Renal cortical epithelial cell (primary cell): ENCODE measurements around the gene ATP7A. TPM values are rescaled to one million over a fixed set of nuclear protein-coding genes. Genes with fewer than 3 reads are reported as not detected.
"Not testable (repeated sequence)": the region's sequence is repeated elsewhere in the genome, so short reads cannot be mapped to it uniquely, and the experiment has no call there.

Experiments
- DNase-seq: peaks from one replicate; pipeline ENCODE4 v3.0.0-alpha.2; 2011; ENCODE audit warnings: low read depth
- total RNA-seq: library from RNA; depleted of rRNA; stranded (reverse); fragments of >200 nt; gene quantifications from 2 replicates; pipeline ENCODE4 v1.2.3, GENCODE V29; 2014

ATP7A gene
- total RNA-seq: 6.6 and 14.1 TPM in 2 replicates

- peak; percentile 69 for DNase-seq
Measured at GRCh38 chrX:77910108-77910840, at the start of gene ATP7A. ATP7A (plus strand) TSS chrX:77910693; CDS start chrX:77971642, 60,949 bp downstream.

- no peak for DNase-seq
Measured at GRCh38 chrX:77875372-77875771, 35.1 kb upstream of the ATP7A start.

DNA sequence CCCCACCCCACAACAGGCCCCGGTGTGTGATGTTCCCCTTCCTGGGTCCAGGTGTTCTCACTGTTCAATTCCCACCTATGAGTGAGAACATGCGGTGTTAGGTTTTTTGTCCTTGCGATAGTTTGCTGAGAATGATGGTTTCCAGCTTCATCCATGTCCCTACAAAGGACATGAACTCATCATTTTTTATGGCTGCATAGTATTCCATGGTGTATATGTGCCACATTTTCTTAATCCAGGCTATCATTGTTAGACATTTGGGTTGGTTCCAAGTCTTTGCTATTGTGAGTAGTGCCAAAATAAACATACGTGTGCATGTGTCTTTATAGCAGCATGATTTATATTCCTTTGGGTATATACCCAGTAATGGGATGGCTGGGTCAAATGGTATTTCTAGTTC lies 29.1 kb upstream of the ATP7A start:
- DNase-seq: not testable (repeated sequence)

GRCh38 chrX:77892887-77893286 lies 17.6 kb upstream of the ATP7A start:
- DNase-seq: no peak

DNA sequence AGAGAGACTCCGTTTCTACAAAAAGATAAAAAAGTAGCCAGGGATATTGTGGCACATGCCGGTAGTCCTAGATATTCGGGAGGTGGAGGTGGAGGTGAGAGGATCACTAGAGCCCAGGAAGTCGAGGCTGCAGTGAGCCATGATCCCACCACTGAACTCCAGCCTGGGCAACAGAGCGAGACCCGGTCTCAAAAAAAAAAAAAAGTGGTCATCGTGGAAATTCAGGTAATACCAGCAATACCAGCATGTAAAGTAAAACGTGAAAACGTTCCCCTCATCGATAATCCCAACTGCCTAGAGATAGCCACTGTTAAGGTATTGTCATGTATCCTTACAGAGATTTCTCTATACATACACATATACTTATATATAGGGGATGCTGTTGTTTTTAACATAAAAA lies 16.8 kb upstream of the ATP7A start:
- no peak for DNase-seq

DNA sequence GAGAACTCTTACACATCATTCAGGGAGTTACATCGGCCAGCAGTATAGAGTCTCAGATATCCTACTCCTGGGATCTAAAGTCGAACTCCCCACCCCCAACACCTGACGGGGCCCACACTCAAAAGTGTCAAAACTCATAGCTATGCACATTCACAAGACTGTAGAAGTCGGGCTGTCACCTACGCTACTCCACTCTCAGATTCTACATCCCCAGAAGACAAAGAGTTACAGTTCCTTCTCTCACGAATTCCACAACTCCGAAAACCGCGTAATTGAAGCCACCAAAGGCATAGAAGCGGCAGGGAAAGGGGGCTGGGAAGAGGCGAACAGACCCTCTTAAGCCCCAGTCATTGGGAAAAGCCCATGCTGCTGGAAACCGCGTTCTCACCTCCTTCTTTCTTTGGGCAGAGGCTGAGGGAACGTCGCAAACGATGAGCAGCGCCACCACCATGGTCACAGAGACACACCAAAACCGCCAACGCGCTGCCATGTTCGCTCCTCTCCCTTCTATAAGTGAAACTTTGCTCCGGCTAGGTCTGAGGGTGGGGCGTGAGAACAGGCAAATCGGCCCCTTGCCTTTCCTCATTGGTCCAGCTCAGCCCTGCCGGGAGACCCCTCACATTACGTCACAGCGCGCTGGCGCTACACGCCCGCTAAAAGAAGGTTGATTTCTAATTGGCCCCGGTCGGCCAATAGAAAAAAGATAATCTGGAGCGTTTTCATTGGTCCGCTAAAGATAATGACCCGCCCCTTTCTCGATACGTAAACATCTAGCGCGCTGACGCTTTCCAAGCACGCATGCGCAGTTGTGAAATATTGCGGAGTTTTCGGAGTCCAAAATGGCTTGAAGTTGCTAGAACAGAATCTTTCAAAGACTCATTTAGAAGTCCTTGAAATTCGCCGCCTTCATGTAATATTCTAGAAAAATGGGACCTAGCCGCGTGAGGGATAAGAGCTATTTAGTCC lies 15.3 kb upstream of the ATP7A start, which contains the start of gene MAGT1:
Gene MAGT1, minus strand, starts transcription at position 515 of the 966 bp plus-strand sequence. Its CDS starts 25 bp downstream, at position 490.
- DNase-seq: peak; percentile 93

GRCh38 chrX:77899081-77899828 lies 11.2 kb upstream of the ATP7A start, which contains the start of gene COX7B:
COX7B (plus strand) TSS chrX:77899468; CDS start chrX:77899554, 86 bp downstream.
- DNase-seq: peak; percentile 97

DNA sequence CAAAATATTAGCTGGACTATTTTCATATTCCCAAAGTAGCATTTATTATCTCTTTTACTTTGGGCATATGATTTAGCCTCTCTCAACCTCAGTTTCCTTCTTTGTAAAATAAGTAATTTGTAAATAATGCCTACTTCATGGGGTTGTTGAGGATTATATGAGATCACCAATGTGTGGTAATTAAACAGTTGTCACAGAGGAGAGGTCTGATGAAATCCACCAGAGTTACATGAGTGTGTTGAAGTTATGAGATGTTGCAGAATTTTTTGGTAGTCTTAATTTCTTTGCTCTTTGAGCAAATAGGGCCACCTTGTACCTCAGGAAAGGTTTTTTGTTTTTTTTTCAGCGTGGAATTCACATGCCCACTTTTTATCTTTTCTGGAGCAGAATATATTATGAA lies 9.8 kb upstream of the ATP7A start:
- DNase-seq: no peak

DNA sequence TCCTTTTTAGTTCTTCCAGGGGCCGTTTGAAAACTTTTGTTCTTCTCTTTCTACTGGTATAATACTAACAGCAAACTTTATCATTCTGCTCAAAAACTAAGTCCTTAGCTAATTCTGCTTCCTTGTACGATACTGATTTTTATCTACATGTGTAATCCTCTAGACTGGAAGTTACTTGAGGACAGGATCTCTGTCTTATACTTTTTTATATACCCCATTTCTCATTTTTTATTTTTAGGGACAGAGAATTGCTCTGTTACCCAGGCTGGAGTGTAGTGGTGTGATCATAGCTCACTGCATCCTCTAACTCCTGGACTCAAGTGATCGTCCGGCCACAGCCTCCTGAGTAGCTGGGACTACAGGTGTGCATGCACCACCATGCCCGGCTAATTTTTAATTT lies 9.0 kb upstream of the ATP7A start:
- no peak for DNase-seq

DNA sequence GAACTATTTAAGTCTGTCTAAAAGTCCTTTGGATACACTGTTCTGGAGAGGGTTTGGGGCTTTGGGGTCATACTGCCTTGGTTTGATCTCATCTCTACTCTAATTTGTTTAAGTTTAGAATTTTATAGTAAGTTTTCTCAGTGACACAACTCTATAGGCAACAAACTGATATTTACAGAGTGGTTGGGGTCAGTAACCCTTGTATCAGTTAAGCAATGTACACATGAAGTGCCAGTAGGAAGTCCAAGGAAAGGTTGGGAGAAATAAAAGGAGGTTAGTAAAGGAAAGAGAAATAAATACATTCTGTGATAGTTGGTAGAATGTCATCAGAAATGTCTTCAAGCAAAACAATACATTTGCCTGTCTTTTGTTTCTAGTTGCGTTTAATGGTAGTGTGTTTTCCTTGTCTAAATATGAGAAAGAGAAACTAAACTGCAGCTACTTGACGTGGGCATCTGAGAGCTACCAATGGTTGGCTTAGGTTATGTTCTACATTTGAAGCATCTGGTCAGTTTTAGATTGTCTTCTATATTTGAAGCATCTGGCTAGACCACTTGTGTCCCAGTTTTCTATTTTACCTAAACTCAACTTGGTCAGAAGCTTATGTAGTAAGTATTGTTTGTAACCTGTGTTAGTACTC lies 6.9 kb downstream of the ATP7A start:
- no peak for DNase-seq

GRCh38 chrX:77918568-77918967 lies 8.1 kb downstream of the ATP7A start:
- DNase-seq: no peak

- not testable (repeated sequence) for DNase-seq
Measured at GRCh38 chrX:77919370-77919769, 8.9 kb downstream of the ATP7A start.

DNA sequence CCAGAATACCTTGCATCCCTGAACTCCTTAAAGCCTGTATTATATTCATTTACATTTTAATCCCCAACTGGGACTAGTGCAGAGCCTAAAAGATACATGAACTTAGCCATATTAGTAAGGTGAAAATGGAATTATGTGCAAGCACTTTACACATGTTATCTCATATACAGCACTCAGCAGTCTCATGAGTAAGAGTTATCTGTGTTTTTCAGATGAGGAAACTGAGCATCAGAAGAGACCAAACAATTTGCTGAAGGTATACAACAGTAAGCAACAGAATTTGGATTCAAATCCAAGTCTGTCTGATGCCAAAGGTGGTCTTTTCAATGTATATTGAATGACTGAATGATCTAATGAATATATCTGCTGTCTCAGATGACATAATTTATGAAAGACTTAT lies 12.3 kb downstream of the ATP7A start:
- DNase-seq: no peak

- no peak for DNase-seq
Measured at GRCh38 chrX:77924320-77924859, 13.9 kb downstream of the ATP7A start.

DNA sequence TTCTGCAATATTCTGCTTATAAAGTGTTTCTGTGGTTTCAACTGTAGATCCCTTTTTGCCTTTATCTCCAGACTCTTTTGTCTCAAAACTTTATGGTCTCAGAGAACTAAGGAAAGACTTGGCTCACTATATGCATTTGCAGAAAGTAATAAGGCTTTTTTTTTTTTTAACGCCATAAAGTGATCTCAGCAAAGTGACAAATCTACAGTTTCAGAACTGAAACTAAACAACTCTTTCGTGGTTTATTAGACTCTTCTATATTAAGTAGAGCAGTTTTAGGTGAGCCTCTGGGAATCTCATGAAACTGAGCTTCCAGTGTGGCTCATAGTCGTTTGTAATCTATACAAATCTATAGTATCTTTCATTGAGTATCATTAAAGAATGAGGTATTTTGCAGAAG lies 15.3 kb downstream of the ATP7A start:
- no peak for DNase-seq

DNA sequence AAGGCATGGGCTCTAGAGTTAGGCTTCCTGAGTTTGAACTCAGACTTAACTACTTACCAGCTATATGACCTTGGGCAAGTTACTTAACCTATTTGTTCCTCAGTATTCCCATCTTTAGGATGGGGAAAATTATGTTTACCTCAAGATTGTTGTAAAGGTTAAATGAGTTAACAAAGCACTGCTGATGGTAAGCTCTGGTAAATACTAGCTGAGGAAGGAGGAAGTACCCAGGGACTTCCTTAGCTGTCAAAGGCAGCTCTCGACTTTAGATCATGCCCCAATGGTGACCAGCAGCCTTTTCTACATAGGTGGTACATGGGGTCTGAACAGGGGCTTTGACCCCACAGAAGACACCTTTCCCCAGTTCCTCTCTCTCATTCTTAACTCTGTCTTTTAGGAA lies 20.1 kb downstream of the ATP7A start:
- DNase-seq: no peak

GRCh38 chrX:77935886-77936285 lies 25.4 kb downstream of the ATP7A start:
- no peak for DNase-seq

DNA sequence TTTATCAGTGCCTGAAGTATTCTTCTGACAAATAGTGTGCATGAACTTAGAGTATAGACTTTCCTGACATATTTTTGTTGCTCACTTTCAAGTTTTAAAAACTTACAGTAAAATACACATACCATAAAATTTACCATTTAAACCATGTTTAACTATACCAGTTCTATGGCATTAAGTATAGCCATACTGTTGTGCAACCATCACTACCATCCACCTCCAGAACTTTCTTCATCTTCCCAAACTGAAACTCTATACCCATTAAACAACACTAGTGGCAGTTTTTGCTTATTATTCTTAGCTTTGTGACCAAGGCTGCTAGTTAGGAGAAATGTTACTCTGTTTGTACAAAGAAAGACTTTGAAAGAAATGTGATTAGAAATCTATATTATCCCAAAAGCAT lies 25.8 kb downstream of the ATP7A start:
- no peak for DNase-seq

- peak; percentile 49 for DNase-seq
Measured at GRCh38 chrX:77937291-77937690, 26.8 kb downstream of the ATP7A start.

DNA sequence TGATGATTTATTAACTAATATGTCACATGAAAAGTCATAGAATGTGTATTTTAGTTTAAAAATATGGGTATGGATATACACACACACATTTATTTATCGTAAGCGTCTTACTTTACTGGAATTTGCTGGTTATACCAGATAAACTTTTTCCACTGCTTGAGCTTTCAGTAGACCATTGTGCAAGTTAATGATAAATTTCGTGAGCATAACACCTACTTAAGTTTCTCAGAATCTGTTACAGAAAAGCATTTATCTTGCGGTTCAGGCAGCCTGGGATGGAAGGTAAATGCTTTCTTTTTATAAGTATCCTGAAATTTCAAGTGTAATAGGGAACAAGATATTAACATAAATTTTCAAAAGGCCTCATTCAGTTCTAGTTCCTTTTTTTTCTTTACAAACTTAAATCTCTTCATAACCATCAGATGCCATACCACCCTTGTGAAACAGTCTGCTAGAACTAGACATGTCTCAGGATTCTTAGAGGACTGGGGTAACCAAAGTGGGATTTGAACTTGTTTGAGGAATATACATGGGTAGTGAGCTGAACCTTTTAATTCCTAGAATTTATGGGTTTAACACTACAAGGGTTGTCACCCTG lies 27.7 kb downstream of the ATP7A start:
- peak; percentile 52 for DNase-seq

DNA sequence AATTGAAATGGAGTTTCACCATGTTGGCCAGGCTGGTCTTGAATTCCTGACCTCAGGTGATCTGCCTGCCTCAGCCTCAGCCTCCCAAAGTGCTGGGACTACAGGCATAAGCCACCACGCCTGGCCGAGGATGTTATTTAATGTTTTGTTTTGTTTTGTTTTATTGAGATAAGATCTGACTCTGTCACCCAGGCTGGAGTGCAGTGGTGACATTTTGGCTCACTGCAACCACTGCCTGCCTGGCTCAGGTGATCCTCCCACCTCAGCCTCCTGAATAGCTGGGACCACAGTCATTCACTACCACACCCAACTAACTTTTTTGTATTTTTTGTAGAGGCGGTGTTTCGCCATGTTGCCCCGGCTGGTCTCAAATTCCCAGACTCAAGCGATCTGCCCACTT lies 34.5 kb downstream of the ATP7A start:
- DNase-seq: not testable (repeated sequence)
